Thyroid gland (tissue), 4 donors: ENCODE measurements around the gene POLR2L.

Experiments used
- POLR2A ChIP-seq, 2 donors: fragments of 450-650 bp; IDR thresholded peaks; one replicate each; pipeline ENCODE4 v1.6.1; 2017; ENCODE audit warnings: antibody characterized with exemption in 2 of 2, mild to moderate bottlenecking in 2 of 2, moderate library complexity in 1 of 2
- TF ChIP-seq, protein P1 (sequence below), 6 experiments: fragments of 200-600 bp in 3 of 6; fragments of 450-650 bp in 3 of 6; sonication (generic) in 3 of 6; IDR thresholded peaks; one replicate each; pipeline ENCODE4 v1.5.1; 2016 to 2019; ENCODE audit warnings: antibody characterized with exemption in 6 of 6, mild to moderate bottlenecking in 2 of 6, inconsistent platforms in 1 of 6, moderate library complexity in 1 of 6

GRCh38 chr11:886568-886967 is 44.2 kb upstream of the POLR2L start:
- TF ChIP-seq, protein P1, sequence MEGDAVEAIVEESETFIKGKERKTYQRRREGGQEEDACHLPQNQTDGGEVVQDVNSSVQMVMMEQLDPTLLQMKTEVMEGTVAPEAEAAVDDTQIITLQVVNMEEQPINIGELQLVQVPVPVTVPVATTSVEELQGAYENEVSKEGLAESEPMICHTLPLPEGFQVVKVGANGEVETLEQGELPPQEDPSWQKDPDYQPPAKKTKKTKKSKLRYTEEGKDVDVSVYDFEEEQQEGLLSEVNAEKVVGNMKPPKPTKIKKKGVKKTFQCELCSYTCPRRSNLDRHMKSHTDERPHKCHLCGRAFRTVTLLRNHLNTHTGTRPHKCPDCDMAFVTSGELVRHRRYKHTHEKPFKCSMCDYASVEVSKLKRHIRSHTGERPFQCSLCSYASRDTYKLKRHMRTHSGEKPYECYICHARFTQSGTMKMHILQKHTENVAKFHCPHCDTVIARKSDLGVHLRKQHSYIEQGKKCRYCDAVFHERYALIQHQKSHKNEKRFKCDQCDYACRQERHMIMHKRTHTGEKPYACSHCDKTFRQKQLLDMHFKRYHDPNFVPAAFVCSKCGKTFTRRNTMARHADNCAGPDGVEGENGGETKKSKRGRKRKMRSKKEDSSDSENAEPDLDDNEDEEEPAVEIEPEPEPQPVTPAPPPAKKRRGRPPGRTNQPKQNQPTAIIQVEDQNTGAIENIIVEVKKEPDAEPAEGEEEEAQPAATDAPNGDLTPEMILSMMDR (IDR thresholded peaks at IDR 0.05) = no peak
- no peak for TF ChIP-seq POLR2A (IDR thresholded peaks at IDR 0.05)
